HCT116 (cell line): ENCODE measurements around the gene TBC1D1. TPM values are rescaled to one million over a fixed set of nuclear protein-coding genes. Genes with fewer than 3 reads are reported as not detected.

Experiments
- ATAC-seq: fragments of 200-7000 bp; cut with Tn5 transposase; 2 replicates; pipeline ENCODE4 v1.9.1; 2020; ENCODE audit warnings: mild to moderate bottlenecking, moderate library complexity
- BruUV-seq: library from RNA; stranded (reverse); fragments of 400-500 nt; replicated peaks from 2 replicates; lab custom pipeline; 2021; lab: Mats Ljungman, UMichigan
- CTCF ChIA-PET: fragments of 300-600 bp; sonication (Branson Sonifier 250); formaldehyde crosslinking; loops from one replicate; lab custom pipeline; 2021; ENCODE audit warnings: antibody characterized with exemption; lab: Charles Lee
- POLR2A ChIA-PET: fragments of 300-600, 350-600 bp; sonication (Branson Sonifier 250); formaldehyde crosslinking; loops from one replicate; lab custom pipeline; 2021; ENCODE audit warnings: antibody characterized with exemption; lab: Charles Lee
- RAD21 ChIA-PET, 2 experiments: fragments of 300-600 bp; sonication (Branson Sonifier 250); formaldehyde crosslinking; loops; one replicate each; lab custom pipeline; 2023; ENCODE audit warnings: low total read pairs in 2 of 2; ENCODE audit not compliant: uncharacterized antibody in 2 of 2, unreplicated experiment in 2 of 2, low non-redundant PET in 1 of 2; lab: Charles Lee
- DNase-seq: peaks from one replicate; pipeline ENCODE4 v3.0.0-alpha.2; 2010; ENCODE audit warnings: low read depth, low spot score
- H2AFZ ChIP-seq: fragments of 200-600 bp; shearing (Covaris generic), sonication (generic); 2 replicates; pipeline ENCODE4 v1.6.1; 2017; ENCODE audit warnings: low read depth, mixed run types, mixed read lengths, antibody characterized with exemption, low read length; ENCODE audit not compliant: poor library complexity, severe bottlenecking
- H3K27ac ChIP-seq: 2 replicates; pipeline ENCODE4 v1.5.1; 2012; ENCODE audit warnings: low read depth, low read length
- H3K27me3 ChIP-seq: fragments of 200-600 bp; sonication (generic); 2 replicates; pipeline ENCODE4 v1.6.1; 2016; ENCODE audit warnings: mixed run types, low read length, mixed read lengths; ENCODE audit not compliant: insufficient read depth
- H3K36me3 ChIP-seq, 2 experiments: fragments of 200-500 bp in 1 of 2; fragments of 200-600 bp in 1 of 2; sonication (Bioruptor generic) in 1 of 2; sonication (generic) in 1 of 2; 2 replicates each; pipeline versions ENCODE4 v1.5.1 to v1.6.1; 2014 to 2016; ENCODE audit warnings: low read length in 2 of 2, inconsistent platforms in 1 of 2, mixed read lengths in 1 of 2, mixed run types in 1 of 2; ENCODE audit not compliant: insufficient read depth in 2 of 2, control insufficient read depth in 1 of 2
- H3K4me1 ChIP-seq, 2 experiments: fragments of 200-600 bp in 1 of 2; sonication (generic) in 1 of 2; 2 replicates each; pipeline versions ENCODE4 v1.5.1 to v1.6.1; 2012 to 2017; ENCODE audit warnings: low read length in 2 of 2, inconsistent platforms in 1 of 2, mild to moderate bottlenecking in 1 of 2, mixed read lengths in 1 of 2, mixed run types in 1 of 2, moderate library complexity in 1 of 2; ENCODE audit not compliant: insufficient read depth in 2 of 2, control insufficient read depth in 1 of 2
- H3K4me2 ChIP-seq: fragments of 200-600 bp; sonication (generic); 2 replicates; pipeline ENCODE4 v1.6.1; 2017; ENCODE audit warnings: mixed run types, low read length, mixed read lengths
- H3K4me3 ChIP-seq, 2 experiments: fragments of 200-600 bp in 1 of 2; sonication (generic) in 1 of 2; replicated peaks in 1 of 2; 2 replicates each; pipeline ENCODE4 v1.5.1; 2011 to 2016; ENCODE audit warnings: low read length in 2 of 2, control low read depth in 1 of 2, low read depth in 1 of 2, mild to moderate bottlenecking in 1 of 2, mixed read lengths in 1 of 2, mixed run types in 1 of 2
- H3K79me2 ChIP-seq: fragments of 200-600 bp; sonication (generic); 2 replicates; pipeline ENCODE4 v1.6.1; 2017; ENCODE audit warnings: mild to moderate bottlenecking, mixed run types, low read length, moderate library complexity, mixed read lengths; ENCODE audit not compliant: insufficient read depth
- H3K9ac ChIP-seq: fragments of 200-600 bp; sonication (generic); 2 replicates; pipeline ENCODE4 v1.6.1; 2016; ENCODE audit warnings: low read length, mixed read lengths
- H3K9me2 ChIP-seq: fragments of 200-600 bp; sonication (generic), shearing (Covaris generic); 2 replicates; pipeline ENCODE4 v1.6.1; 2017; ENCODE audit warnings: mixed run types, mild to moderate bottlenecking, moderate library complexity; ENCODE audit not compliant: insufficient read depth
- H3K9me3 ChIP-seq, 2 experiments: fragments of 200-500 bp in 1 of 2; fragments of 200-600 bp in 1 of 2; sonication (Bioruptor generic) in 1 of 2; sonication (generic) in 1 of 2; 2 replicates each; pipeline ENCODE4 v1.6.1; 2014 to 2017; ENCODE audit warnings: low read length in 2 of 2, mixed read lengths in 2 of 2, inconsistent platforms in 1 of 2, low read depth in 1 of 2, mild to moderate bottlenecking in 1 of 2, mixed run types in 1 of 2, moderate library complexity in 1 of 2; ENCODE audit not compliant: control insufficient read depth in 1 of 2, insufficient read depth in 1 of 2
- H4K20me1 ChIP-seq: fragments of 200-600 bp; sonication (generic), shearing (Covaris generic); 2 replicates; pipeline ENCODE4 v1.6.1; 2017; ENCODE audit warnings: mixed run types, mild to moderate bottlenecking, moderate library complexity; ENCODE audit not compliant: insufficient read depth
- CBX3 ChIP-seq: IDR thresholded peaks from 2 replicates; pipeline ENCODE4 v1.6.1; 2012; ENCODE audit warnings: low read depth
- RAD21 ChIP-seq: IDR thresholded peaks from 2 replicates; pipeline ENCODE4 v1.6.1; 2012; ENCODE audit warnings: low read depth, mild to moderate bottlenecking
- REST ChIP-seq: IDR thresholded peaks from 2 replicates; pipeline ENCODE4 v1.6.1; 2012; ENCODE audit warnings: low read depth
- SRF ChIP-seq: IDR thresholded peaks from 2 replicates; pipeline ENCODE4 v1.6.1; 2012; ENCODE audit warnings: low read depth
- intact Hi-C: fragments of 100-400 bp; cut with micrococcal nuclease; formaldehyde crosslinking; loops from 2 replicates; pipeline ENCODE4 v1.10.0; 2022
- total RNA-seq: library from RNA; stranded (reverse); gene quantifications from one replicate; pipeline ENCODE4 v1.2.1, GENCODE V29; 2021; ENCODE audit not compliant: unreplicated experiment
- TF ChIP-seq, protein P1 (sequence below), 3 experiments: fragments of 200-600 bp in 1 of 3; sonication (generic) in 1 of 3; IDR thresholded peaks in 2 of 3; conservative IDR thresholded peaks in 1 of 3; 2 replicates each; pipeline ENCODE4 v1.5.1; 2012 to 2017; ENCODE audit warnings: low read depth in 2 of 3, low read length in 2 of 3, antibody characterized with exemption in 1 of 3, borderline replicate concordance in 1 of 3, control low read depth in 1 of 3, mild to moderate bottlenecking in 1 of 3, mixed read lengths in 1 of 3, mixed run types in 1 of 3, moderate library complexity in 1 of 3; ENCODE audit not compliant: insufficient read depth in 1 of 3

Gene TBC1D1
- total RNA-seq, 1 experiment from 2014 or later, result 82.7 TPM

DNA sequence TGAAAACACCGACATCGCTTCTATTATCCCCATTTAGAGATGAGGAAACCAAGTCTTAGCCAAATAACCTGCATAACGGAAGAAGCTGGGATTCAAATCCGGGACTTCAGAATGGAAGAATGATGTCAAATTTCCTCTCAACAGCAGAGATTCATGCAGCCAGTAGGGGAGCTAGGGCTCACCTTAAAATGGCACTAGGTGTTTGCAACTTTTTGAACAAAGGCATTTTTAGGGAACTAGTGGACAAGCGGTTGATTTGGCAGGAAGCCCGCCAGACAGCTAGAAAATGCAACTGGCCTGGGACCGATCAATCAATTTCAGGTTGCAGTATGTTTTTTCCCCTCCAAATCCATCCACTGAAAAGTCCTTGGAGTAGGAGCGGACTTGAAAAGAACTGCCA is 293.5 kb downstream of the TBC1D1 start:
- peaks cover 31 to 35% of the 10 kb centered on the region in 2 experiments for H3K4me1 ChIP-seq
- H3K27me3 ChIP-seq, result no peaks in the 10 kb centered on the region
- DNase-seq (no peak), ATAC-seq (no peak)
- POLR2A ChIA-PET, result no interaction called here
- no peak overlapping the region for H3K9ac ChIP-seq
- H3K36me3 ChIP-seq, result no peaks in the 10 kb centered on the region
- no peak overlapping the region for H3K4me3 ChIP-seq
- H3K9me3 ChIP-seq, result no peaks in the 10 kb centered on the region
- H3K9me2 ChIP-seq, result no peaks in the 10 kb centered on the region
- RAD21 ChIA-PET, result no interaction called here
- no TSS peak for BruUV-seq
- peak overlapping the region; percentile 12 for H2AFZ ChIP-seq
- H3K79me2 ChIP-seq, result no peaks in the 10 kb centered on the region
- H4K20me1 ChIP-seq, result no peaks in the 10 kb centered on the region
- TF ChIP-seq CBX3 (0 out of 2 replicates have a peak, but pooled peaks have one; percentile 18), RAD21 (peak; percentile 59), SRF (no peak), REST (no peak)
- TF ChIP-seq, protein P1, sequence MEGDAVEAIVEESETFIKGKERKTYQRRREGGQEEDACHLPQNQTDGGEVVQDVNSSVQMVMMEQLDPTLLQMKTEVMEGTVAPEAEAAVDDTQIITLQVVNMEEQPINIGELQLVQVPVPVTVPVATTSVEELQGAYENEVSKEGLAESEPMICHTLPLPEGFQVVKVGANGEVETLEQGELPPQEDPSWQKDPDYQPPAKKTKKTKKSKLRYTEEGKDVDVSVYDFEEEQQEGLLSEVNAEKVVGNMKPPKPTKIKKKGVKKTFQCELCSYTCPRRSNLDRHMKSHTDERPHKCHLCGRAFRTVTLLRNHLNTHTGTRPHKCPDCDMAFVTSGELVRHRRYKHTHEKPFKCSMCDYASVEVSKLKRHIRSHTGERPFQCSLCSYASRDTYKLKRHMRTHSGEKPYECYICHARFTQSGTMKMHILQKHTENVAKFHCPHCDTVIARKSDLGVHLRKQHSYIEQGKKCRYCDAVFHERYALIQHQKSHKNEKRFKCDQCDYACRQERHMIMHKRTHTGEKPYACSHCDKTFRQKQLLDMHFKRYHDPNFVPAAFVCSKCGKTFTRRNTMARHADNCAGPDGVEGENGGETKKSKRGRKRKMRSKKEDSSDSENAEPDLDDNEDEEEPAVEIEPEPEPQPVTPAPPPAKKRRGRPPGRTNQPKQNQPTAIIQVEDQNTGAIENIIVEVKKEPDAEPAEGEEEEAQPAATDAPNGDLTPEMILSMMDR (IDR thresholded peaks at IDR 0.05 in 2 of 3, conservative IDR thresholded peaks at IDR 0.05 in 1 of 3; ENCODE audit: borderline replicate concordance in 1 of 3, insufficient read depth in 1 of 3, low read depth in 2 of 3, low read length in 2 of 3), result peak; percentile 15 to 63 (median 49); a peak in 5 of 6 replicates
- CTCF ChIA-PET, result interaction anchor here (0.6 to 1.7 kb wide), 6 partner anchors 9 to 547 kb away, joined by 3 to 17 read pairs (median 4); no protein-coding TSS in a partner anchor
- no peak overlapping the region for H3K4me2 ChIP-seq
- H3K27ac ChIP-seq, result no peak overlapping the region
- intact Hi-C loops, result loop anchor here (5.0 kb wide), 1 partner anchor 673 kb away; the partner anchor contains the start of gene TLR6
